Frontal cortex (tissue), 4 donors: ENCODE measurements around the gene CISTR. TPM values are rescaled to one million over a fixed set of nuclear protein-coding genes. Genes with fewer than 3 reads are reported as not detected.
"Not testable (repeated sequence)": the region's sequence is repeated elsewhere in the genome, so short reads cannot be mapped to it uniquely, and the experiment has no call there.

ENCODE experiments used
- DNase-seq, 2 donors: peaks; one replicate each; pipeline ENCODE4 v3.0.0; 2012; ENCODE audit warnings: low spot score in 2 of 2
- FAIRE-seq: peaks from 2 replicates; lab custom pipeline; 2012; peaks lifted over from hg19 to GRCh38; lab: Jason Lieb, UNC
- total RNA-seq: library from RNA; depleted of rRNA; stranded (reverse); fragments of >200 nt; gene quantifications from one replicate; pipeline ENCODE4 v1.2.3, GENCODE V29; 2014
- donor health status: control.
- donor health status: control.
- donor health status: control.

Gene CISTR
- total RNA-seq, 1 donor from 2014 or later: not detected

- FAIRE-seq: no peak
- no peak for DNase-seq
Measured at GRCh38 chr12:53765891-53766290, 14.1 kb upstream of the CISTR start.

- no peak for DNase-seq
- no peak for FAIRE-seq
Measured at GRCh38 chr12:53764615-53765014, 12.8 kb upstream of the CISTR start.

GRCh38 chr12:53762793-53763192, 11.0 kb upstream of the CISTR start:
- not testable (repeated sequence) for DNase-seq, FAIRE-seq

GRCh38 chr12:53761306-53761705, 9.5 kb upstream of the CISTR start:
- DNase-seq (no peak), FAIRE-seq (no peak)

GRCh38 chr12:53759261-53759660, 7.5 kb upstream of the CISTR start:
- FAIRE-seq (no peak), DNase-seq (no peak)

GRCh38 chr12:53758730-53759103, 6.9 kb upstream of the CISTR start:
- DNase-seq: no peak
- FAIRE-seq: no peak

- FAIRE-seq: no peak
- DNase-seq: no peak
Measured at GRCh38 chr12:53758081-53758729, 6.4 kb upstream of the CISTR start.

- peak; percentile 67 to 81 for DNase-seq
- no peak for FAIRE-seq
Measured at GRCh38 chr12:53757101-53757770, 5.5 kb upstream of the CISTR start.

GRCh38 chr12:53756300-53757100, 4.7 kb upstream of the CISTR start:
- FAIRE-seq (no peak), DNase-seq (no peak)

GRCh38 chr12:53755893-53756292, 4.1 kb upstream of the CISTR start:
- DNase-seq (no peak), FAIRE-seq (no peak)

GRCh38 chr12:53755451-53755891, 3.7 kb upstream of the CISTR start:
- DNase-seq (no peak), FAIRE-seq (no peak)

GRCh38 chr12:53754633-53755264, 3.0 kb upstream of the CISTR start:
- DNase-seq (no peak), FAIRE-seq (no peak)

- FAIRE-seq: no peak
- DNase-seq: no peak
Measured at GRCh38 chr12:53754188-53754585, 2.4 kb upstream of the CISTR start.

- FAIRE-seq (no peak), DNase-seq (no peak)
Measured at GRCh38 chr12:53752621-53753020, 842 bp upstream of the CISTR start.

- DNase-seq (no peak), FAIRE-seq (no peak)
Measured at GRCh38 chr12:53752192-53752601, 418 bp upstream of the CISTR start.

GRCh38 chr12:53750812-53751335, 905 bp downstream of the CISTR start:
- DNase-seq (peak in 1 of 2 donors; percentile 46), FAIRE-seq (no peak)

GRCh38 chr12:53749986-53750811, 1.6 kb downstream of the CISTR start:
- no peak for DNase-seq
- no peak for FAIRE-seq

- no peak for DNase-seq
- no peak for FAIRE-seq
Measured at GRCh38 chr12:53748072-53748840, 3.5 kb downstream of the CISTR start.

GRCh38 chr12:53747095-53747494, 4.7 kb downstream of the CISTR start:
- DNase-seq: no peak
- no peak for FAIRE-seq
